NCI-H446 (cell line): ENCODE data around the gene CLASP2.
"Not testable (repeated sequence)": the region's sequence is repeated elsewhere in the genome, so short reads cannot be mapped to it uniquely, and the experiment has no call there.

Experiments used
- DNase-seq, 2 experiments: peaks; one replicate each; lab custom pipeline; 2025; lab: John Stamatoyannopoulos, UW

CLASP2 gene

DNA sequence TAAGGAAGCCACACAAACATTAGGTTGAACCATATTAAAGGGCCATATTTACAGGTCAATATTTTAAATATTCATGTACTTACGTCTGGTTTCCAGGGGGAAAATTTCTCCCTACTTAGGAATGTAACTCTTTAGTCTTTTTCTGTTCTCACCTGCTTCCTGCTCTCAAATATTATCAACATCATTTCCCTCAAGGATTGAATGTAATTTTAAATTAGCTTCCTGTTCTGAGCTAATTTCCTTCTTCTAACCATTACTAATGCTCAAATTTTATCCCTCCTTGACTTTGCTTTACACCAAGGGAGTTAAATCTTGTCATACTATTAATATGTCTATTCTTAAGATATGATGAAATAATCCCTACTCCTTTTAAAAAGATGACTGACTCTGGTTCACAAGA, 174.5 kb downstream of the CLASP2 start:
- DNase-seq = no peak

DNA sequence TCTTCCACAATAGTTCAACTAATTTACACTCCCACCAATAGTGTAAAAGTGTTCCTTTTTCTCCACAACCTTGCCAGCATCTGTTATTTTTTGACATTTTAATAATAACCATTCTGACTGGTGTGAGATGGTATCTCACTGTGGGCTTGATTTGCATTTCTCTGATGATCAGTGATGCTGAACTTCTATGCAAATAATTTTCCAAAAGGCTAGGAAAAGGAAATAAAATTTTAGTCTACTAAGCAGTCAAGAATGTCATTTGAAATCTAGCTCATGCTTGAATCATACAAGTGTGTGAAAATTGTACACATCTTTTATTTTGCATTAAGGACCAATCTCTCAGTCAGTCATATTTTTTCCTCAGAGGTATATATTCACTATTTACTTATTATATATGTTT, 176.1 kb downstream of the CLASP2 start:
- DNase-seq = no peak

DNA sequence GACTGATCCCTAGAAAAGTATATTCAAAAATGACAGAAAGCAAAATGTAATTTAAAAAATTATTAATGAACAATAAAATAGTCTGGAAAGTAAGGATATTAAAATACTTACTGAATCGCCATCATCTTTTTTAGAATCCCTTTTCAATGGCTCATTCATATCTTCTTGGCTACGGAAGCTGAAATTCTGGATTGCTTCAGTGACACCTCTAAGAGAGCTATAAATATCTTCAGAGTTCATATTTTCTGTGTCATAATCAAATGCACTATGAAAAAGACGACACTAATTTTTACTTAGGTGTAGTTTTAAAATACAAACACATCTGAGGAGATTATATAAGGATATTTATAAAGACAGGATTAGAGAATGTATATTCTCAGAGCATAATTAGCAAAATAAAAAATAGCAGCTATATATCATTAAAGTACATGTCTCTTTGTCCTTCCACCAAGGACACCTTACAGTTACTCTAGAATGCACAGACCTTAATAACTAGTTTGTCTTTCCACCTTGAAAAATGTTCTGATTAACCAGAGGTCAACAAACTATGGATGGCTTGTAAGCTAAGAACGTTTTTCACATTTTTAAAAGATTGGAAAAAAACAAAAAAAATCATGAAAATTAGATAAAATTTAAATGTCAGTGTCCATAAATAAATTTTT, 179.2 kb downstream of the CLASP2 start:
- DNase-seq = no peak

DNA sequence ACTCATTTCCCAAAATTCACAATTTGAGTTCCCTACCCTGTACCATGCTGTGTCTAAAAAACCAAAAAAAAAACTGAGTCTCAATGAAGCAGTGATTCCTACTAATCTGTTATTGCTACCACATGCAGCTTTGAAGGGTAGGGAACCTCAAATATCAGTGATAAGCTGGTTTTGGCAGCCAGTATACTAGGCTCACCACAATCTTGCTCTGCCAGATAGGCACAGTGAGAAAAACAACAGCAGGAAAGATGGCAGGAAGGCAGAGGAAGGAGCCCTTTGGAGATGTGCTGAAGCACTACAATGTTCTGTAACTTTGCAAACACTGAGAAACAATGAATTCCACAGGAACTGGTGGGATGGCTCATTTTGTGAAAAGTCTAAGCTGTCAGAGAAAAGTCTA, 180.9 kb downstream of the CLASP2 start:
- no peak for DNase-seq

DNA sequence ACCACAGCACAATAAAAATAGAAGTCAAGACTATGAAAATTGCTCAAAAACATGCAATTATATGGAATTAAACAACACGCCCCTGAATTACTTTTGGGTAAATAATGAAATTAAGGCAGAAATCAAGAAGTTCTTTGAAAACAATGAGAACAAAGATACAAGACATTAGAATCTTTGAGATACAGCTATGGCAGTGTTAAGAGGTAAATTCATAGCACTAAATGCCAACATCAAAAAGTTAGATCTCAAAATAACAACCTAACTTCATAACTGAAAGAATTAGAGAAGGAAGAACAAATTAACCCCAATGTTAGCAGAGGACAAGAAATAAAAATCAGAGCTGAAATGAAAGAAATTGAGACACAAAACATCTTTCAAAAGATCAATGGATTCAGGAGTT, 191.3 kb downstream of the CLASP2 start:
- no peak for DNase-seq

DNA sequence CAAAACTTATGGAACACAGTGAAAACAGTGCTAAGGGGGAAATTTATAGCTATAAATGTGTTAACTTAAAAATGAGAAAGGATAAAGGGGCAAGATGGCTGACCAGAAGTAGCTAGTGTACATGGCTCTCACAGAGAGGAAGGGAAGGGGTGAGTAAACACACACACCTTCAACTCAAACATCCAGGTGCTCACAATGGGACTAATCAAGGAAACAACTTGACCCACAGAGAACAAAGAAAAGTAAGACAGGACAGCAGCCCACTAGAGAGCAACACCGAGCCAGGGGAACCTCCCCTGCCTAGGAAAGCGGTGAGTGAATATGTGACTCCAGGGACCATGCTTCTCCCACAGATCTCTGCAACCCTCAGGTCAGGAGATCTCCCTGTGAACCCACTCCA, 192.8 kb downstream of the CLASP2 start:
- no peak for DNase-seq

DNA sequence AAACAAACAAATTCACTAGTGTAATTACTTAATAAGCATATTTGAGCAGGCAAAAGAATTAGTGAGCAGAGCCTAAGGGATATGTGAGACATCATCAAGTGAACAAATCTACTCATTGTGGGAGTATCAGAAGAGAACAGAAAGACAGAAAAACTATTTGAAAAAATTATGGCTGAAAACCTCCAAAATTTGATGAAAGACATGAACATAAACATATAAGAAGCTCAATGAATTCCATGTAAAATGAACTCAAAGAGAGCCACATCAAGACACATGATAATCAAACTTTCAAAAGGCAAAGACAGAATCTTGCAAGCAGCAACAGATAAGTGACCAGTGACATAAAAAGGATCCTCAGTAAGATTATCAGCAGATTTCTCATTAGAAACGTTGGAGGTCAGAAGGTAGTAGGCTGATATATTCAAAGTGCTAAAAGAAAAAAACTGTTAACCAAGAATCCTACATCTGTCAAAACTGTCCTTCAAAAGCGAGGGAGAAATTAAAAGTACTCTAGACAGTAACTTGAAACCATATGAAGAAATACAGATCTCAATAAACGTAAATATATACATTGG, 194.9 kb downstream of the CLASP2 start:
- DNase-seq = no peak

DNA sequence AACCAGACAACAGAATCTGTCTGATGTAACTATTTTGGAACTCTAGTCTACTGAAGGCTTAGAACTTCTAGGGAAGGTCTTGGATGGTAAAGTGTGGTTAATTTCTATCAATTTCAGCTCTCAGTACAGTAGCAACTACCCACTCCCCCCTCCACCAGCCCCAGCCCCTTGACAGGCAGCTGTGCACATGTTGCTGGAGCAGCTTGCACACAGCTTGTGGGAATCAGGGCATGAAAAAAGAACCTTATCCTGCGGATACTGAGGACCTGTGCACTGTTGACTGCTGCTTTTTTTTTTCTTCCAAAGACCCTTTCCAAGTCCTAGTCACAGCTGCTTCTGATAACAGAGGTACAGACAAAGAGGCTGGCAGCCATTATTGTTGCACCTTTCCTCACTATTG, 196.3 kb downstream of the CLASP2 start:
- DNase-seq = no peak

DNA sequence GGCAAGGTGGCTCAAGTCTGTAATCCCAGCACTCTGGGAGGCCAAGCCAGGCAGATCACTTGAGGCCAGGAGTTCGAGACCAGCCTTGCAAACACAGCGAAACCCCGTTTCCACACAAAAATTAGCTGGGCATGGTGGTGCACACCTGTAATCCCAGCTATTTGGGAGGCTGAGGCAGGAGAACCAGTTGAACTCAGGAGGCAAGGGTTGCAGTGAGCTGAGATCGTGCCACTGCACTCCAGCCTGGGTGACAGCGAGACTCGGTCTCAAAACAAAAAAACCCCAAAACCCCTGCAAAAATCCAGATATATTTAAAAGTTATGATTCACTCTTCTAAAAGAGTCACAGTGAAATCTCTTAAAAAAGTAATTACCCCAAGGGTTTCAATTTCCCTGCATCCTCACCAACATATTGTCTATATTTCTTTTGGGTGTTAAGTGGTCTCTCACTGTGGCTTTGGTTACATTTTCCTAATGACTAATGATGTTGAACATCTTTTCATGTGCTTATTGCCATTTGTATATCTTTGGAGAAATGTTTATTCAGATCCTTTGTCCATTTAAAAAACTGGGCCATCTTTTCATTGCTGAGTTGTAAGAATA, 204.7 kb downstream of the CLASP2 start:
- DNase-seq = no peak

DNA sequence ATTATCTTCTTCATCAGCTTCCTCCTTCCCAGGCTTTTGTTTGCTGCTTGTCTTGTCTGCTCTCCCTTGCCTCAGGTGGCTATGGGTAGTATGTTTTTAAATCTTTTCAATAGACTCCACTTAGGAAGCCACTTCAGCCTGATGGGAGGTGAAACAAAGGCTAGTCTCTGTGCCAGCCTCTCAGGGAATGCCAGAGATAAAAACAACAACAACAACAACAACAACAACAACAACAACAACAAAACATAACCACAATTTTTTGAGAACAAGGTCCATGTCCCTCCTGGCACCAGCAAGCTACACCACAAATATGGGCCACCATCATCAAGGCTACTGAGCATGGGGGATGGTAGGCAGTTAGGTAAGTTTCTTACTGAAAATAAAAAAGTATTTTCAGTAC, 213.0 kb downstream of the CLASP2 start:
- DNase-seq = no peak

DNA sequence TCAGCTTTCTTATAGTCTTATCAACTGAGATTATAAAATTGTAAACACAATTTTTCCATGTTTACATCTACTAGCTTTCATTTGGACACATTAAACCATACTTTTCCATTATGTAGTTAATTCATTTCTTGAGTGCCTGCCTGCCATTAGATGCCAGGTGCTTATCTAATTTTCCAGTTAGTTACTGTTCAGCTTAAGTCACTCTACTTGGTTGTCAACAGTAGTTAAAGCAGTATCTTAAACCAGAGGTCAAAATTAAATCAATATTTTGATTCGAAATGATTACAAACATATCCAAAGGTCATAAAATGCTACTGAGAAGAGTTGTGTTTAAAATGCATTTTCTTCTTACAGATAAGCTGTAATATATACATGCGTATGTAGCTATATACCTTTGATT, 221.6 kb downstream of the CLASP2 start:
- no peak for DNase-seq

DNA sequence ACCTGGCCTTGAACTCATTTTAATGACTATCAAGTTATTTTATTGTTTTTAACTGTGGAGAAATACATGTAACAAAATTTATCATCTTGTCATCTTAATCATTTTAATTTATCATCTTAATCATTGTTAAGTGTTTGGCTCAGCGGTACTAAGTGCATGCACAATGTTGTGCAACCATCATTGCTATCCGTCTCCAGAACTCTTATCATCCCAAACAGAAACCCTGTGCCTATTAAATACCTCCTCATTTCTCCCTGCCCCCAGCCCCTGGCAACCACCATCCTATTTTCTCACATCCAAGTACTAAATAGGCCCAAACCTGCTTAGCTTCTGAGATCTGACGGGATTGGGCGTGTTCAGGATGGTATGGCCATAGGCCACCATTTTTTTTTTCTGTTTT, 226.3 kb downstream of the CLASP2 start:
- no peak for DNase-seq

DNA sequence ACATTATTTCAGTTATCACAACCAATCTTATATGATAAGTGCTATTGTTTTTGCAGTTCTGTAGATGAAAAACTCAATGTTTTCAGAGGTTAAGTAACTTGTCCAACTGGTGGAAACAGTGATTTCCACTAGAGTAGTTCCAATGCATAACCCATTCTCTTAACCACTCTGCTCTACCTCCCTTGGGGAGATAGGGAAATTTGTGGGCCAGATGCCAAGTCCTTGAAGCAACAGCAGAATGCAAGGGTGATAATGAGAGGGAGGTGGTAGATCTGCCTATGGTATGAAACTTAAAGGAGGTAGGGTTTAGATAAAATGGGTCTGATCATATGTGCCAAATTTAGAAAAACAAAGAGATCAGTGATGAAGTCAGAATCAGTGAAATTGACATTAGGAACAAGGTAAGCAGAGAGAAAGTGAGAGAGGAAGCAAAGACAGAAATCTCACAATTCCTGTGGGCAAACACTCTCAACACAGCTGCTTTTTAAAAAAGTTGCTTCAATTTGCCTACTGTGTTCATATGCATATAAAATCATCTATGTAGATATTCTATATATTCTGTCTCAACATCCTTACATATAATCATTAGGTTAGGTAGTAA, 227.3 kb downstream of the CLASP2 start:
- DNase-seq = no peak

DNA sequence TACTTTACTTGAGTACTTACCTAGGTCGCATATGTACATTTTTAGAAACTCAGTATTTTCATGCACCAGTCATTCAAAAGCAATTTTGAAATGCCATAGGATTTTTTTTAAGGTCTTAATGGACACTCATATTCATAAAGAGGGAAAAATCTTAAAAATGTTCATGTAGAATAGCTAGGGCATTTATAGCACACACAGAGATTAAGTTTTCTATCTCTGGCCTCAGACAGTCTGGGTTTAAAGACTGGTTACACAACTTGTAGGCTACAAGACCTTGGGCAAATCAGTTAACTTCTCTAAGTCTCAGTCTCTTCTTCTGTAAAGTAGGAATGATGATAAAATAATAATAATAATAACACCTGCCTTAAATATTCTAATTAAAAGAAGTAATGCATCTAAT, 229.4 kb downstream of the CLASP2 start:
- DNase-seq = no peak

DNA sequence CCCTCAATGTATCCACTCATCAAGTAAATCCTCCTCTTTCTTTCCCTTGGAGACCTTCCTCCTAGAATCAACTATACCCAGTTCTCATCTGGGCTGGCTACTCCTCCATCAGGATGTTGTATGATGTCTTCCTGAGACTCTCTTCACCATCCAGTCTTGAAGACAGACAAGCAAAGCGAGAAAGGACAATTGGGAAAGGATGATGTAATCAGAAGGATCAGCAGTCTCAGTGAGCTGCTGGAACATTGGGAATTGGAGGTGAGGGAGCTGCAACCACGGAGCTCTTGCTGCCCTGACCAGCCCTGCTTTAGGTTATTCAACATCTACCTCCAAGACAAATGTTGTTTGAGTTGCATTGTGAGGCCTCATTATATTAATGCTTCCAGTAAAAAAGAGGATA, 229.8 kb downstream of the CLASP2 start:
- DNase-seq = no peak

DNA sequence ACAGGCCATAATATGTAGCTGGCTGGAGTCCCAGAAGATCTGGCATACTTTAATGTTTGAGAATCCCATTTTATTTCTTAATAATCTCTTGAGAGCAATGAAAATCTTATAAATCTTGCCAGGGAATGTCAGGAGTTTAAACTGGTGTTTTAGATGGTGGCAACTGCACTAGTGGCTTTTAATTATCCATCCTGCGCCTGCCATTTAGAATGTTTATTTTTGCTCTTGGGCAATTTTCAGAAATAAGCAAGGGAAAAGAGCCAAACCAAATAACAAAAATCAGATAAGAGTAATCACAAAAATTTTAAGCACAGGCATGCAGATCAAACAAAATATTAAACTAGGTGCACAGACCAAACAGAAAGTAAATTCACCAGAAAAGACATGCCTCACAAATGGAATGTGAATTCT, 235.9 kb downstream of the CLASP2 start:
- DNase-seq = no peak

DNA sequence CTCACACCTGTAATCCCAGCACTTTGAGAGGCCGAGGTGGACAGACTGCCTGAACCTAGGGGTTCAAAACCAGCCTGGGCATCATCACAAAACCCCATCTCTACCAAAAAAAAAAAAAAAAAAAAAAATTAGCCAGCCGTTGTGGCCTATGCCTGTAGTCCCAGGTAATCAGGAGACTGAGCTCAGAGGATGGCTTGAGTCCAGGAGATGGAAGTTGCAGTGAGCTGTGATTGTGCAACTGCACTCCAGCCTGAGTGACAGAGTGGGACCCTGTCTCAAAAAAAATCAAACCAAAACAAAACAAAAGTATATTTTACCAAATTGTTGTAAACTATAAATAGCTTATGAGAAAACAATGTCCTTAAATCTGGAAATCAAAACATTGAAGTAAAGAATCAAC, 243.2 kb downstream of the CLASP2 start:
- no peak for DNase-seq

DNA sequence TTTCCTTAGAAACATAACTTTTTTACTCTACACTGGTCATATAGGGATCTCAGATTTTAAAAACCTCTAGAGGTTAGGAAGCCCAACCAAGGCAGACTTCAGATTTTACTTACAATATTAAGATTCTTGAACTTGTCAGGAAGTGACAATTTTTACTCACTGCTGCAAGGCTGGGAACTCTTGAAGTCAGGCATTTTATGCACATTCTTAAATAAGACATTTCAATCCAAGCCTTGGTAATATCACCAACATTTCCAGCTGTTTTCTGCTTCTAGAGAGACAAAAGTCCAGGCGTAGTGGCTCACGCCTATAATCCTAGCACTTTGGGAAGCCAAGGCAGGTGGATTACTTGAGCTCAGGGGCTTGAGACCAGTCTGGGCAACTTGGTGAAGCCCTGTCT, 244.2 kb downstream of the CLASP2 start:
- DNase-seq = no peak

DNA sequence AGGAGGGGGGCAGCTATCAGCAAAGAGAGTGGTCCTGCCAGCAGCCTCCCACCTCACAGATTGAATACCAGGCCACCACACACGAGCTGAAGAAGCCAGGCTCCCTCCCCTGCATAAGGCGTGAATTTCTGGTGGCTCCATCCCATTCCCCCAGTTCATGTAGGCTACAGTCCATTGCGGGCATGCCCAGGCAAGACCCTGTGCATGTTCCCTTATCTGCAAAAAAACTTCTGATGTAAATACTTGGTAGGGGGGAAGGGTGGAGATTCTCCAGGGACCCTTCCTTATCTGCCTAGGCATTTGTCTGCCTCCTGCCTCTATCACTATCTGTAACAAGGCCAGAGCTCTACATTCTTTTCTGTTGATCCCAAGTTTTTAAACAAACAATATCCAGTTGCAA, 250.3 kb downstream of the CLASP2 start:
- no peak for DNase-seq

DNA sequence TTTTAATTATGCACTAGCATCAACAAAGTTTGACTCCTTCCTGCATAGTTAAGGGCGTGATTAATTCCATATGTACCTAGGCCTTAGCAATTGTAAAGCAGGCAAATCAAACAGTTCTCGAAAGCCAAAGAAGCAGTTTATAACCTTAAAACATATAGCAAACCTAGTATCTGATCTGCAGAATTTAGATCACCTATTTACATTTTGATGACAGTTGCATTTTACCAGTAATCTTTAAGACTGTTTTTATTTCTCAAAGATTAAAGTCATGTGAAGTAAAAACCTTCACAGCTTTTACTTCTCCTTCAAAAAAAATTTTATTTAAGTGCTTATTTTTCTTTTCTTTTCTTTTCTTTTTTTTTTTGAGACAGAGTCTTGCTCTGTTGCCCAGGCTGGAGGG, 257.0 kb downstream of the CLASP2 start:
- no peak for DNase-seq

DNA sequence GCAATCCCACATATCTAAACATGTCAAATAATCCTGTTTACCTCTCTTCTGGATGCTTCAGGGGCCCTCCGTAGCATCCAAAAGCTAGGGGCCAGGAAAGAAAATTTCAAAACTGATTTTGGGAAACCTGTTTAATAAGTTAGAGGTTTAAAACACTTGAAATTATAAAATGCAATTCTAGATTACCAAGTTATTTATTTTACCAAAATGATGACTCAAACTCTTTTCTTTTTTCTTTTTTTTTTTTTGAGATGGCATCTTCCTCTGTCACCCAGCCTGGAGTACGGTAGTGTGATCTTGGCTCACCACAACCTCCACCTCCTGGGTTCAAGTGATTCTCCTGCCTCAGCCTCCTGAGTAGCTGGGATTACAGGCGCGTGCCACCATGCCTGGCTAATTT, 258.5 kb downstream of the CLASP2 start:
- DNase-seq = not testable (repeated sequence)

DNA sequence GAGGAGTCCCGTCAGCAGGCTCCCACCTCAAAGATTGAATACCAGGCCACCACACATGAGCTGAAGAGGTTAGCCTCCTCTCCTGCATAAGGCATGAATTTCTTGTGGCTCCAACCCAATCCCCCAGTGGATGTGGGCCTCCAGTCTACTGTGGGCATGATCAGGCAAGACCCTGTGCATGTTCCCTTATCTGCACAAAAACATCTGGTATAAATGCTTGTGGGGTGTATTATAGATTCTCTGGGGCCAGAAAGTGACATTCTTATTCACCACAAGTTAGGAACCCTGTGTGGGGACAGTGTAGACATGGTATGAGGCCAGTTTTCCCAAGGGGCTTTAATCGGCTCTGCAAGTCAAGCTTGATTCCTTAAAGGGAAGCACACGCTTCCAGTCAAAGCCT, 259.6 kb downstream of the CLASP2 start:
- DNase-seq = no peak

DNA sequence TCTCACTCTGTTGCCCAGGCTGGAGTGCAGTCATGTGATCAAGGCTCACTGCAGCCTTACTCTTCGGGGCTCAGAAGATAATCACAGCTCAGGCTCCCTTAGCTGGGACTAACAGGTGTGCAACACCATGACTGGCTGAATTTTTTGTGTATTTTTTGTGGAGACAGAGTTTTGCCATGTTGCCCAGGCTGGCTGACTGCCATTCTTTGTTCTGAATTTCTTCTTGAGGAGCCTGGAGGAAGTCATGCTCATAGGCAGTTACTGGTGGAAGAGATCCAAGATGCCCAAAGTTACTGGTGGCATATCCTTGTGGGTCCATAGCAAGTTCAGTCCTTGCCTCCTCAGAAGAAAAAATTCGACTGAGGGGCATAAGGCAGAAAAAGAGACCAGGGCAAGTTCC, 261.3 kb downstream of the CLASP2 start:
- DNase-seq = no peak

DNA sequence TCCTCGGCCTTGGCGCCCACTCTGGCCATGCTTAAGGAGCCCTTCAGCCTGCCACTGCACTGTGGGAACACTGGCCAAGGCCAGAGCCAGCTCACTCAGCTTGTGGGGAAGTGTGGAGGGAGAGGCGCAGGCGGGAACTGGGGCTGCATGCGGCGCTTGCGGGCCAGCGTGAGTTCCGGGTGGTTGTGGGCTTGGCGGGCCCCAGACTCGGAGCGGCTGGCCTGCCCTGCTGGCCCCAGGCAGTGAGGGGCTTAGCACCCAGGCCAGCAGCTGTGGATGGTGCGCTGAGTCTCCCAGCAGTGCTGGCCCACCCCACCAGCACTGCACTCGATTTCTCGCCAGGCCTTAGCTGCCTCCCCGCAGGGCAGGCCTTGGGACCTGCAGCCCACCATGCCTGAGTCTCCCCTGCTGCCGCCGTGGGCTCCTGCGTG, 264.7 kb downstream of the CLASP2 start:
- DNase-seq = no peak
